ENCODE results near the gene NFYB. TPM values are rescaled to one million over a fixed set of nuclear protein-coding genes. Genes with fewer than 3 reads are reported as not detected.
"Not testable (repeated sequence)": the region's sequence is repeated elsewhere in the genome, so short reads cannot be mapped to it uniquely, and the experiment has no call there.

NFYB gene
- total RNA-seq, 1 donor: 25.7 TPM

DNA sequence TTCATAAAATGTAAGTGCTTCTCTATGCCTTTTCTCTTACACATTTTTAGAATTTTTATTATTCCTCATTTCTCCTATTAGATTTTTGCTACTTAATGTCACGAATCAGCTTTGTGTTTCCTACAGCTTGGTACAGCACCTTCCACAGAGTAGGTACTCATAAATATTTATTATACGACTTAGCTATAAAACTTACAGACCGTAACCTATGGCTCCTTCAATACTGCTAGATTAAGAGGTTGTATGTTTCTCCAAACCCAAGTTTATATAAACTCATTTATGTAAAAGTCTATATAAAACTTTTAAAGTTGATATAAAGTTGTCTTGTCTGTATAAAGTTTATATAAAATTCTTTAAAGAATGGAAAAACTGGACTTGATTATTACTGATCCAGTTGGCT is 11.5 kb downstream of the NFYB start:
- no peaks in the 10 kb centered on the region for H3K9me3 ChIP-seq (ENCODE audit: low read depth, low read length)
- DNase-seq (ENCODE audit: insufficient read length, low spot score, missing footprints): no peak
- H3K4me1 ChIP-seq (ENCODE audit: insufficient read depth, low read length): peaks cover 27% of the 10 kb centered on the region
- peaks cover 85% of the 10 kb centered on the region for H3K36me3 ChIP-seq (ENCODE audit: insufficient read depth, low read length)
- no peak overlapping the region for H3K27ac ChIP-seq (ENCODE audit: low read depth, low read length)
- H3K79me2 ChIP-seq (ENCODE audit: insufficient read depth, low read length): peaks cover 24% of the 10 kb centered on the region
- no peak overlapping the region for H2AFZ ChIP-seq (ENCODE audit: low read length)
- TF ChIP-seq, protein P1, sequence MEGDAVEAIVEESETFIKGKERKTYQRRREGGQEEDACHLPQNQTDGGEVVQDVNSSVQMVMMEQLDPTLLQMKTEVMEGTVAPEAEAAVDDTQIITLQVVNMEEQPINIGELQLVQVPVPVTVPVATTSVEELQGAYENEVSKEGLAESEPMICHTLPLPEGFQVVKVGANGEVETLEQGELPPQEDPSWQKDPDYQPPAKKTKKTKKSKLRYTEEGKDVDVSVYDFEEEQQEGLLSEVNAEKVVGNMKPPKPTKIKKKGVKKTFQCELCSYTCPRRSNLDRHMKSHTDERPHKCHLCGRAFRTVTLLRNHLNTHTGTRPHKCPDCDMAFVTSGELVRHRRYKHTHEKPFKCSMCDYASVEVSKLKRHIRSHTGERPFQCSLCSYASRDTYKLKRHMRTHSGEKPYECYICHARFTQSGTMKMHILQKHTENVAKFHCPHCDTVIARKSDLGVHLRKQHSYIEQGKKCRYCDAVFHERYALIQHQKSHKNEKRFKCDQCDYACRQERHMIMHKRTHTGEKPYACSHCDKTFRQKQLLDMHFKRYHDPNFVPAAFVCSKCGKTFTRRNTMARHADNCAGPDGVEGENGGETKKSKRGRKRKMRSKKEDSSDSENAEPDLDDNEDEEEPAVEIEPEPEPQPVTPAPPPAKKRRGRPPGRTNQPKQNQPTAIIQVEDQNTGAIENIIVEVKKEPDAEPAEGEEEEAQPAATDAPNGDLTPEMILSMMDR (IDR thresholded peaks at IDR 0.05; ENCODE audit: extremely low read depth, low read depth, low read length): no peak
- no peak overlapping the region for H3K4me2 ChIP-seq (ENCODE audit: insufficient read depth, low read length)
- H4K20me1 ChIP-seq (ENCODE audit: insufficient read depth, low read length): no peaks in the 10 kb centered on the region
- no peak overlapping the region for H3K4me3 ChIP-seq (ENCODE audit: insufficient read depth, low read length)
- H3K27me3 ChIP-seq (ENCODE audit: insufficient read depth, low read length): no peaks in the 10 kb centered on the region

DNA sequence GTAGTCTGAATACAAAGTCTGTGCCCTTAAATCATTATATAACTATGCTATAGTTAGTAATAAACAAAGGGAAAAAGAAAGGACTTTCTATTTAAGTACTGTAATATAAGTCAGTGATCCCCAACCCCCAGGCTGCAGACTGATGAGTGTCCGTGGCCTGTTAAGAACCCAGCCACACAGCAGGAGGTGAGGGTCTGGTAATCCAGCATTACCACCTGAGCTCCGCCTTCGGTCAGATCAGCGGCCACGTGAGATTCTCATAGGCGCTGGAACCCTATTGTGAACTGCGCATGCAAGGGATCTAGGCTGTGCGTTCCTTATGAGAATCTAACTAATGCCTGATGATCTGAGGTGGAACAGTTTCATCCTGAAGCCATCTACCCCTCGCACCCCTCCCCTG is 15.7 kb downstream of the NFYB start:
- TF ChIP-seq, protein P1 (IDR thresholded peaks at IDR 0.05; ENCODE audit: extremely low read depth, low read depth, low read length): no peak
- Histone ChIP-seq H3K9me3 (ENCODE audit: low read depth, low read length) (no peaks in the 10 kb centered on the region), H4K20me1 (ENCODE audit: insufficient read depth, low read length) (no peaks in the 10 kb centered on the region), H3K27ac (ENCODE audit: low read depth, low read length) (peak overlapping the region; percentile 30), H3K79me2 (ENCODE audit: insufficient read depth, low read length) (peaks cover 1% of the 10 kb centered on the region), H3K36me3 (ENCODE audit: insufficient read depth, low read length) (peaks cover 63% of the 10 kb centered on the region), H3K4me3 (ENCODE audit: insufficient read depth, low read length) (no peak overlapping the region), H3K4me2 (ENCODE audit: insufficient read depth, low read length) (no peak overlapping the region), H3K4me1 (ENCODE audit: insufficient read depth, low read length) (peaks cover 33% of the 10 kb centered on the region), H2AFZ (ENCODE audit: low read length) (no peak overlapping the region), H3K27me3 (ENCODE audit: insufficient read depth, low read length) (no peaks in the 10 kb centered on the region)
- DNase-seq (ENCODE audit: insufficient read length, low spot score, missing footprints): no peak

DNA sequence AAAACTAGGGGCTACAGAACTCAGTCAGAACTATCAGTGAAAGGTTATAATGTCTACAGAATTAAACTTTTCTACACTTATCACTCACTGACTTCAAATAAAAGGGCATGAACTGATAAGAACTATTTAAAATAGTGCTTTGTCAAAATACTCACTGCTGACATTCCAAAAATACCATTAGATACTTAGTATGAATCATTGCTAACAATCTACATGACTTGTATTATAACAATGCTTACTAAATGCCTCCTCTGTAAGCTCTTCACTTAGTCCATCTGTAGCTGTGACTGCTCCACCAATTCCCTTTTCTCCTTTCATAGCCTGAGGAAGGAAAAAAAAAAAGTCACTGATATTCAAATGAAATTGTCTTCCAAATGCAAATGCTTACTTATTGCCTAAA is 17.0 kb downstream of the NFYB start:
- TF ChIP-seq, protein P1 (IDR thresholded peaks at IDR 0.05; ENCODE audit: extremely low read depth, low read depth, low read length): no peak
- H3K36me3 ChIP-seq (ENCODE audit: insufficient read depth, low read length): peaks cover 57% of the 10 kb centered on the region
- peak overlapping the region; percentile 10 for H3K4me2 ChIP-seq (ENCODE audit: insufficient read depth, low read length)
- no peaks in the 10 kb centered on the region for H4K20me1 ChIP-seq (ENCODE audit: insufficient read depth, low read length)
- H2AFZ ChIP-seq (ENCODE audit: low read length): no peak overlapping the region
- no peak overlapping the region for H3K4me3 ChIP-seq (ENCODE audit: insufficient read depth, low read length)
- no peaks in the 10 kb centered on the region for H3K27me3 ChIP-seq (ENCODE audit: insufficient read depth, low read length)
- no peaks in the 10 kb centered on the region for H3K9me3 ChIP-seq (ENCODE audit: low read depth, low read length)
- peaks cover 33% of the 10 kb centered on the region for H3K4me1 ChIP-seq (ENCODE audit: insufficient read depth, low read length)
- peaks cover 2% of the 10 kb centered on the region for H3K79me2 ChIP-seq (ENCODE audit: insufficient read depth, low read length)
- H3K27ac ChIP-seq (ENCODE audit: low read depth, low read length): peak overlapping the region; percentile 30
- peak; percentile 73 for DNase-seq (ENCODE audit: insufficient read length, low spot score, missing footprints)

DNA sequence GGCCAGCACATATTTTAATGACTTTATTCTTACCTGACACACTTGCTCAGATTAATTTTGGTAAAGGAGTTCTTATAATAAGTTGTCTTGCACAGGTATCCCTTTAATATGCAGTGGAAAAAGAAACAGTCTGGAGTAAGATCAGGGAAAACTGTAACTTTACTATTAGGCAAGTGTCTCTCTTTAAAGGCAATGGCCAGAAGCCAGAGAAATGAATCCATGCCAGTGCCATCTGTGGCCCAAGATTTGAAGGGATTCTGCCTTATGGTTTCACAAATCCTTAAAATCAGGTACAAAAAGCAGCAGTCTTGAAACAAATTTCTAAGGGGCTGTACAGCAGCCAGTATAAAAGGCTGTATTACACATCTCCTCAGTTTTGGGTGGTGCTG is 22.4 kb downstream of the NFYB start:
- H3K27ac ChIP-seq (ENCODE audit: low read depth, low read length): no peak overlapping the region
- H3K27me3 ChIP-seq (ENCODE audit: insufficient read depth, low read length): no peaks in the 10 kb centered on the region
- H3K4me1 ChIP-seq (ENCODE audit: insufficient read depth, low read length): peaks cover 9% of the 10 kb centered on the region
- no peak overlapping the region for H3K4me2 ChIP-seq (ENCODE audit: insufficient read depth, low read length)
- no peak for DNase-seq (ENCODE audit: insufficient read length, low spot score, missing footprints)
- H3K4me3 ChIP-seq (ENCODE audit: insufficient read depth, low read length): no peak overlapping the region
- TF ChIP-seq, protein P1 (IDR thresholded peaks at IDR 0.05; ENCODE audit: extremely low read depth, low read depth, low read length): no peak
- peaks cover 28% of the 10 kb centered on the region for H3K36me3 ChIP-seq (ENCODE audit: insufficient read depth, low read length)
- peaks cover 2% of the 10 kb centered on the region for H3K79me2 ChIP-seq (ENCODE audit: insufficient read depth, low read length)
- no peaks in the 10 kb centered on the region for H3K9me3 ChIP-seq (ENCODE audit: low read depth, low read length)
- H2AFZ ChIP-seq (ENCODE audit: low read length): no peak overlapping the region
- H4K20me1 ChIP-seq (ENCODE audit: insufficient read depth, low read length): no peaks in the 10 kb centered on the region

DNA sequence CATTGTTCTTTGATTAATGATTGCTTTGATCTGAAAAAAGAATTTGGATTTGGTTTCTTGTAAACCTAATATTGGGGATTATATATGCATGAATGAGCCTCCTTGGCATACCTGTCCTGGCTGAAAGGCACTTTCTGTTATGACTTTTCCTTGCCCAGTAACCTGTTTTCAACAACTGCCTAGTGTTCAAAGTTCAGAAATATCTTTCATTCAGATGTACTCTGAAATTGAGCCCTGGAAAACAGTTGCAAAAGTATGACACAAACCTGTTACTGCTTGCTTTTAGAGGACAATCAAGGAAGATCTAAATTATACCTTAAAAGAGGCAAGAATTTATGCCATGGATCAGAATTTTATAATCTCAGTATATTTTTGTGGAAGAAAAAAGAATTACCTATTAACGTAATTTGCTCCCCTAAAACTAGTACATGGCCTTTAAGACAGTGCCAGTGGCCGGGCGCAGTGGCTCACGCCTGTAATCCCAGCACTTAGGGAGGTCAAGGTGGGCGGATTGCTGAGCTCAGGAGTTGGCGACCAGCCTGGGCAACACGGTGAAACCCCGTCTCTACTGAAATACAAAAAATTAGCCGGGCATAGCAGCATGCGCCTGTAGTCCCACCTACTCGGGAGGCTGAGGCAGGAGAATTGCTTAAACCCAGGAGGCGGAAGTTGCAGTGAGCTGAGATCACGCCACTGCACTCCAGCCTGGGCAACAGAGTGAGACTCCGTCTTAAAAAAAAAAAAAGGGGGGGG is 23.0 kb downstream of the NFYB start:
- H3K9me3 ChIP-seq (ENCODE audit: low read depth, low read length); H3K4me1 ChIP-seq (ENCODE audit: insufficient read depth, low read length); H4K20me1 ChIP-seq (ENCODE audit: insufficient read depth, low read length); H3K79me2 ChIP-seq (ENCODE audit: insufficient read depth, low read length); DNase-seq (ENCODE audit: insufficient read length, low spot score, missing footprints); H3K27me3 ChIP-seq (ENCODE audit: insufficient read depth, low read length); H3K27ac ChIP-seq (ENCODE audit: low read depth, low read length); H3K4me2 ChIP-seq (ENCODE audit: insufficient read depth, low read length); H3K4me3 ChIP-seq (ENCODE audit: insufficient read depth, low read length); H2AFZ ChIP-seq (ENCODE audit: low read length): not testable (repeated sequence)
- peaks cover 23% of the 10 kb centered on the region for H3K36me3 ChIP-seq (ENCODE audit: insufficient read depth, low read length)

Data from osteoblast (primary cell).